H1 (cell line): ENCODE measurements around the gene KDM8. TPM values are rescaled to one million over a fixed set of nuclear protein-coding genes. Genes with fewer than 3 reads are reported as not detected.

Experiments used
- CTCF ChIA-PET: fragments of 300-600 bp; sonication (Branson Sonifier 250); formaldehyde crosslinking; loops from one replicate; lab custom pipeline; 2021; ENCODE audit not compliant: partially characterized antibody; lab: Charles Lee
- POLR2A ChIA-PET: fragments of 300-600 bp; sonication (Branson Sonifier 250); formaldehyde crosslinking; loops from one replicate; lab custom pipeline; 2021; ENCODE audit warnings: inconsistent platforms; ENCODE audit not compliant: partially characterized antibody; lab: Charles Lee
- DNase-seq, 2 experiments: peaks; one replicate each; pipeline versions ENCODE4 v3.0.0 to v3.0.0-alpha.2; 2010 to 2022; ENCODE audit warnings: low spot score in 2 of 2, low read depth in 1 of 2, mixed read lengths in 1 of 2
- FAIRE-seq: peaks from 2 replicates; lab custom pipeline; 2011; peaks lifted over from hg19 to GRCh38; lab: Jason Lieb, UNC
- H2AFZ ChIP-seq: 2 replicates; pipeline ENCODE4 v1.8.1; 2012; ENCODE audit warnings: low read length, inconsistent platforms
- H2AK5ac ChIP-seq: 2 replicates; pipeline ENCODE4 v1.6.1; 2013; ENCODE audit warnings: low read depth, low read length
- H2BK120ac ChIP-seq: replicated peaks from 2 replicates; pipeline ENCODE3; 2013; ENCODE audit warnings: low read depth, low read length, inconsistent platforms
- H2BK12ac ChIP-seq: 2 replicates; pipeline ENCODE4 v1.6.1; 2013; ENCODE audit warnings: low read depth, low read length
- H2BK15ac ChIP-seq: 2 replicates; pipeline ENCODE4 v1.6.1; 2013; ENCODE audit warnings: low read length
- H2BK20ac ChIP-seq: 2 replicates; pipeline ENCODE4 v1.6.1; 2013; ENCODE audit warnings: low read length
- H2BK5ac ChIP-seq: 2 replicates; pipeline ENCODE4 v1.6.1; 2013; ENCODE audit warnings: low read depth, low read length
- H3K14ac ChIP-seq: 2 replicates; pipeline ENCODE4 v1.6.1; 2013; ENCODE audit warnings: inconsistent platforms; ENCODE audit not compliant: insufficient read length
- H3K18ac ChIP-seq: 2 replicates; pipeline ENCODE4 v1.6.1; 2013; ENCODE audit warnings: low read length; ENCODE audit errors: extremely low read depth
- H3K23ac ChIP-seq: 2 replicates; pipeline ENCODE4 v1.6.1; 2013; ENCODE audit warnings: inconsistent platforms; ENCODE audit not compliant: insufficient read length
- H3K23me2 ChIP-seq: 2 replicates; pipeline ENCODE4 v1.6.1; 2013; ENCODE audit warnings: low read depth, low read length
- H3K27ac ChIP-seq: 2 replicates; pipeline ENCODE4 v1.6.1; 2011; ENCODE audit warnings: low read depth, low read length, inconsistent platforms
- H3K27me3 ChIP-seq, 4 experiments: replicated peaks in 1 of 4; 1 replicate in 1 of 4; 2 replicates in 3 of 4; pipeline versions ENCODE4 v1.6.1 to v1.8.1; 2011 to 2013; ENCODE audit warnings: low read length in 3 of 4, mild to moderate bottlenecking in 3 of 4, inconsistent platforms in 2 of 4, mixed read lengths in 2 of 4, moderate library complexity in 1 of 4; ENCODE audit not compliant: control insufficient read depth in 3 of 4, insufficient read depth in 3 of 4; ENCODE audit errors: extremely low read depth in 1 of 4
- H3K36me3 ChIP-seq, 4 experiments: 2 replicates each; pipeline versions ENCODE4 v1.6.1 to v1.8.1; 2011 to 2013; ENCODE audit warnings: mild to moderate bottlenecking in 4 of 4, low read length in 3 of 4, moderate library complexity in 2 of 4, control low read depth in 1 of 4, inconsistent platforms in 1 of 4; ENCODE audit not compliant: insufficient read depth in 4 of 4, control insufficient read depth in 2 of 4
- H3K4ac ChIP-seq: replicated peaks from 2 replicates; pipeline ENCODE3; 2013; ENCODE audit warnings: low read length, low read depth, mixed read lengths, inconsistent platforms; ENCODE audit not compliant: insufficient read length
- H3K4me1 ChIP-seq, 4 experiments: replicated peaks in 1 of 4; 1 replicate in 1 of 4; 2 replicates in 3 of 4; pipeline versions ENCODE4 v1.6.1 to v1.8.1; 2011 to 2013; ENCODE audit warnings: low read length in 3 of 4, inconsistent platforms in 2 of 4, mixed read lengths in 1 of 4; ENCODE audit not compliant: insufficient read depth in 4 of 4, control insufficient read depth in 3 of 4
- H3K4me2 ChIP-seq, 2 experiments: 2 replicates each; pipeline versions ENCODE4 v1.6.1 to v1.8.1; 2011 to 2013; ENCODE audit warnings: low read depth in 2 of 2, low read length in 2 of 2, control low read depth in 1 of 2, inconsistent platforms in 1 of 2, mild to moderate bottlenecking in 1 of 2; ENCODE audit not compliant: insufficient read depth in 1 of 2
- H3K4me3 ChIP-seq, 4 experiments: fragments of 200-600, 300-600 bp in 1 of 4; sonication (generic), shearing (Covaris generic), sonication (Bioruptor Twin) in 1 of 4; 2 replicates each; pipeline versions ENCODE4 v1.5.1 to v1.8.1; 2011 to 2016; ENCODE audit warnings: low read length in 4 of 4, low read depth in 3 of 4, control low read depth in 2 of 4, inconsistent platforms in 2 of 4, mild to moderate bottlenecking in 2 of 4, mixed read lengths in 1 of 4, moderate library complexity in 1 of 4; ENCODE audit not compliant: insufficient read depth in 2 of 4; ENCODE audit errors: extremely low read depth in 1 of 4
- H3K56ac ChIP-seq: replicated peaks from 2 replicates; pipeline ENCODE3; 2013; ENCODE audit warnings: low read depth, mild to moderate bottlenecking, mixed read lengths, low read length, inconsistent platforms; ENCODE audit not compliant: insufficient read length
- H3K79me1 ChIP-seq: 2 replicates; pipeline ENCODE4 v1.6.1; 2013; ENCODE audit warnings: low read depth, low read length, control low read depth
- H3K79me2 ChIP-seq, 2 experiments: 2 replicates each; pipeline versions ENCODE4 v1.6.1 to v1.8.1; 2012 to 2013; ENCODE audit warnings: low read length in 2 of 2, mild to moderate bottlenecking in 2 of 2, inconsistent platforms in 1 of 2; ENCODE audit not compliant: insufficient read depth in 2 of 2, control insufficient read depth in 1 of 2
- H3K9ac ChIP-seq, 4 experiments: replicated peaks in 1 of 4; 1 replicate in 1 of 4; 2 replicates in 3 of 4; pipeline versions ENCODE4 v1.6.1 to v1.8.1; 2011 to 2013; ENCODE audit warnings: low read depth in 3 of 4, low read length in 3 of 4, control low read depth in 2 of 4, mild to moderate bottlenecking in 2 of 4, moderate library complexity in 2 of 4, inconsistent platforms in 1 of 4; ENCODE audit errors: extremely low read depth in 1 of 4
- H3K9me3 ChIP-seq, 2 experiments: 2 replicates each; pipeline versions ENCODE4 v1.6.1 to v1.8.1; 2012 to 2013; ENCODE audit warnings: mild to moderate bottlenecking in 2 of 2, moderate library complexity in 2 of 2, control low read depth in 1 of 2, inconsistent platforms in 1 of 2, low read depth in 1 of 2, low read length in 1 of 2, mixed read lengths in 1 of 2; ENCODE audit not compliant: insufficient read depth in 2 of 2
- H4K20me1 ChIP-seq, 2 experiments: replicated peaks in 1 of 2; 2 replicates each; pipeline versions ENCODE3 to v1.8.1; 2011 to 2013; ENCODE audit warnings: inconsistent platforms in 2 of 2, low read length in 2 of 2, mild to moderate bottlenecking in 1 of 2; ENCODE audit not compliant: insufficient read depth in 2 of 2, control insufficient read depth in 1 of 2
- H4K5ac ChIP-seq: 2 replicates; pipeline ENCODE4 v1.6.1; 2013; ENCODE audit warnings: low read length, low read depth, mixed read lengths, inconsistent platforms; ENCODE audit not compliant: insufficient read length
- H4K8ac ChIP-seq: 2 replicates; pipeline ENCODE4 v1.8.0; 2013; ENCODE audit warnings: mild to moderate bottlenecking, moderate library complexity, low read length, inconsistent platforms; ENCODE audit not compliant: insufficient read depth; ENCODE audit errors: extremely low read depth
- H4K91ac ChIP-seq: replicated peaks from 2 replicates; pipeline ENCODE3; 2013; ENCODE audit warnings: low read length, mixed read lengths, inconsistent platforms; ENCODE audit not compliant: insufficient read length
- BRCA1 ChIP-seq: IDR thresholded peaks from 2 replicates; pipeline ENCODE4 v1.6.1; 2012; ENCODE audit warnings: low read depth, low read length, improper control_type of control experiment
- CBX5 ChIP-seq: fragments of 300-800, 300-1000 bp; sonication (generic); IDR thresholded peaks from 2 replicates; pipeline ENCODE4 v1.7.1; 2016; ENCODE audit warnings: antibody characterized with exemption, low read length, low read depth
- CBX8 ChIP-seq: fragments of 300-800, 300-1000 bp; sonication (generic); IDR thresholded peaks from 2 replicates; pipeline ENCODE4 v1.7.1; 2016; ENCODE audit warnings: low read depth, low read length, borderline replicate concordance
- CHD1 ChIP-seq: IDR thresholded peaks from 2 replicates; pipeline ENCODE4 v1.6.1; 2012; ENCODE audit warnings: low read depth, low read length, improper control_type of control experiment
- CHD2 ChIP-seq: IDR thresholded peaks from 2 replicates; pipeline ENCODE4 v1.6.1; 2012; ENCODE audit warnings: low read length, improper control_type of control experiment
- JUN ChIP-seq: IDR thresholded peaks from 2 replicates; pipeline ENCODE4 v1.6.1; 2011; ENCODE audit warnings: low read depth, mild to moderate bottlenecking, improper control_type of control experiment, low read length
- MAX ChIP-seq: IDR thresholded peaks from 2 replicates; pipeline ENCODE4 v1.6.1; 2012; ENCODE audit warnings: inconsistent platforms
- POU5F1 ChIP-seq: IDR thresholded peaks from 2 replicates; pipeline ENCODE4 v1.6.1; 2011; ENCODE audit warnings: low read depth, mild to moderate bottlenecking, low read length, moderate library complexity
- RFX5 ChIP-seq: IDR thresholded peaks from 2 replicates; pipeline ENCODE4 v1.6.1; 2011; ENCODE audit warnings: low read depth, low read length, improper control_type of control experiment, borderline replicate concordance
- SUZ12 ChIP-seq: fragments of 200-600 bp; sonication (generic); IDR thresholded peaks from 2 replicates; pipeline ENCODE4 v1.6.1; 2012; ENCODE audit warnings: mild to moderate bottlenecking, inconsistent platforms, low read length, moderate library complexity, mixed read lengths
- ZNF274 ChIP-seq: IDR thresholded peaks from 2 replicates; pipeline ENCODE4 v1.7.0; 2012; ENCODE audit warnings: low read length, borderline replicate concordance; ENCODE audit errors: extremely low read depth
- WGBS, 2 experiments: shearing (Covaris generic) in 1 of 2; methylation state at CpG; one replicate each; pipeline versions ENCODE4 v1.1.6 to v1.1.7; 2013 to 2015; ENCODE audit warnings: low lambda C conversion rate in 2 of 2, mixed read lengths in 2 of 2, inconsistent platforms in 1 of 2, low coverage in 1 of 2, missing lambda C conversion rate in 1 of 2; ENCODE audit not compliant: insufficient replicate concordance in 2 of 2, insufficient coverage in 1 of 2, insufficient read length in 1 of 2; ENCODE audit errors: extremely low coverage in 1 of 2, missing lambda C conversion rate in 1 of 2; 5-methylcytosine and 5-hydroxymethylcytosine counted together
- polyA plus RNA-seq, 7 experiments: library from polyadenylated mRNA; depleted of rRNA in 3 of 7; stranded (reverse) in 5 of 7; unstranded in 2 of 7; fragments of >200 nt in 5 of 7; fragments of 200-250 nt in 2 of 7; gene quantifications; 1 replicate in 5 of 7; 2 replicates in 1 of 7; 4 replicates in 1 of 7; pipeline versions ENCODE4 v1.2.1 to v1.2.3, GENCODE V29; 2011 to 2013; ENCODE audit warnings: missing spikeins in 2 of 7, mixed read lengths in 2 of 7
- total RNA-seq: library from RNA; stranded (reverse); fragmentation: NEBNext Ultra II Directional; extraction: Animal tissue kit (Norgen Biotek cat#: 25700); gene quantifications from 2 replicates; pipeline ENCODE4 v1.2.1, GENCODE V29; 2021
- TF ChIP-seq, protein P1 (sequence below): IDR thresholded peaks from 2 replicates; pipeline ENCODE4 v1.6.1; 2012; ENCODE audit warnings: low read length, inconsistent platforms

KDM8 gene
- total and polyA plus RNA-seq, 2 of the 8 experiments (the other 6 are each of a cell fraction or from before 2014, with no cell fraction given), result 10.3 to 12.8 TPM

DNA sequence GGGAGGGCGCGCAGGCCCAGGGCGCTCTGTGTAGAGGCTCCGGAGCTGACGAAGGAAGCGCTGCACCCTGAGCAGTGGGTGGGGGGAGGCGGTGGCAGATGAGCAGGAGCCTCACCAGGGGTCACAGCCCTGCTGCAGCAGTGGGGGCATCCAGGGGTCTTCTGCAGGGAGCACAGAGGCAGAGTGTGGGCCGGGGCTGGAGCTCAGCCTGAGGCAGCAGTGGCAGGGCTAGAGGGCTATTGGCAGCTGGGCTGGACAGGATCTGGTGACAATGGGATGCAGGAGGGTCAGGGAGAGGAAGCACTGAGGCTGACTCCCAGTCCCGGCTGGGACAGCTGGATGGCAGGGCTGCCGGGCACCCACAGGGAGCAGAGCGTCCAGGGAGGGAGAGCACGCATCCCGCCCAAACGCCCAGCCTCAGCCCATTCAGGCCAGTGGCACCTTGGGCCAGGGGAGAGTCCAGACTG is 21.0 kb downstream of the KDM8 start:
- Histone ChIP-seq H4K5ac (no peak overlapping the region), H3K4ac (no peak overlapping the region), H3K36me3 (no peaks in the 10 kb centered on the region), H3K14ac (no peak overlapping the region), H3K4me2 (no peak overlapping the region), H3K4me1 (0 out of 7 replicates have a peak, but pooled peaks cover 0 to 2% (median 0%) of the 10 kb centered on the region in 4 experiments), H3K9me3 (no peaks in the 10 kb centered on the region), H2BK120ac (no peak overlapping the region), H2AFZ (no peak overlapping the region), H3K79me2 (no peaks in the 10 kb centered on the region), H3K4me3 (no peak overlapping the region), H3K23ac (no peak overlapping the region), H4K8ac (peak overlapping the region; percentile 18), H3K56ac (no peak overlapping the region), H3K79me1 (no peaks in the 10 kb centered on the region), H2BK15ac (no peak overlapping the region), H3K23me2 (no peaks in the 10 kb centered on the region), H2BK20ac (no peak overlapping the region), H4K20me1 (no peaks in the 10 kb centered on the region), H2BK5ac (no peak overlapping the region), H3K18ac (no peak overlapping the region), H2AK5ac (no peak overlapping the region), H3K27me3 (no peaks in the 10 kb centered on the region), H3K27ac (no peak overlapping the region), H2BK12ac (no peak overlapping the region), H3K9ac (no peak overlapping the region), H4K91ac (no peak overlapping the region)
- FAIRE-seq (no peak), DNase-seq (no peak)
- POLR2A ChIA-PET, result interaction anchor here (1.0 to 3.5 kb wide), 3 partner anchors 10 to 20 kb away, joined by 3 to 13 read pairs (median 3); partner anchors contain the start of gene KDM8
- WGBS, 2 experiments, result 85% methylated on average over 14 of the region's 14 CpGs; no CpG with 5 or more reads in 1 of the 2 experiments
- CTCF ChIA-PET, result interaction anchor here (1.3 to 7.6 kb wide), 8 partner anchors 8 to 233 kb away, joined by 3 to 73 read pairs (median 6); no protein-coding TSS in a partner anchor
- TF ChIP-seq JUN, result no peak
- TF ChIP-seq, protein P1, sequence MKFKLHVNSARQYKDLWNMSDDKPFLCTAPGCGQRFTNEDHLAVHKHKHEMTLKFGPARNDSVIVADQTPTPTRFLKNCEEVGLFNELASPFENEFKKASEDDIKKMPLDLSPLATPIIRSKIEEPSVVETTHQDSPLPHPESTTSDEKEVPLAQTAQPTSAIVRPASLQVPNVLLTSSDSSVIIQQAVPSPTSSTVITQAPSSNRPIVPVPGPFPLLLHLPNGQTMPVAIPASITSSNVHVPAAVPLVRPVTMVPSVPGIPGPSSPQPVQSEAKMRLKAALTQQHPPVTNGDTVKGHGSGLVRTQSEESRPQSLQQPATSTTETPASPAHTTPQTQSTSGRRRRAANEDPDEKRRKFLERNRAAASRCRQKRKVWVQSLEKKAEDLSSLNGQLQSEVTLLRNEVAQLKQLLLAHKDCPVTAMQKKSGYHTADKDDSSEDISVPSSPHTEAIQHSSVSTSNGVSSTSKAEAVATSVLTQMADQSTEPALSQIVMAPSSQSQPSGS, result no peak
- TF ChIP-seq MAX, result no peak
- no peak for TF ChIP-seq CHD2
- no peak for TF ChIP-seq SUZ12
- no peak for TF ChIP-seq BRCA1
- TF ChIP-seq CBX5, result no peak
- no peak for TF ChIP-seq CHD1
- TF ChIP-seq ZNF274, result no peak
- TF ChIP-seq RFX5, result no peak
- TF ChIP-seq CBX8, result no peak
- no peak for TF ChIP-seq POU5F1
